Subcutaneous adipose tissue (tissue), 4 donors: ENCODE data around the gene C3orf85. TPM values are rescaled to one million over a fixed set of nuclear protein-coding genes. Genes with fewer than 3 reads are reported as not detected.

Experiments
- CTCF ChIP-seq: fragments of 450-650 bp; IDR thresholded peaks from one replicate; pipeline ENCODE4 v1.5.1; 2016; ENCODE audit warnings: low read depth, mild to moderate bottlenecking, control low read depth, antibody characterized with exemption, moderate library complexity
- total RNA-seq, 4 donors: library from RNA; depleted of rRNA; stranded (reverse); fragments of >200 nt; gene quantifications; one replicate each; pipeline ENCODE4 v1.1.0, GENCODE V29; 2016

Gene C3orf85
- total RNA-seq, 4 donors from 2014 or later, result not detected

- TF ChIP-seq CTCF, result no peak
Measured at GRCh38 chr3:109195815-109196214, 59.3 kb downstream of the C3orf85 start.

Other genes with a start within 250 kb of the C3orf85 start
- gene GUCA1C, start 182.8 kb upstream of the C3orf85 start, total RNA-seq, result not detected
- gene MORC1, start 18.6 kb upstream of the C3orf85 start, total RNA-seq, result under 1 TPM in 1 of 4 donors, not detected in 3; 0.17 TPM
- gene DPPA2, start 179.8 kb downstream of the C3orf85 start, total RNA-seq, result not detected
- gene DPPA4, start 200.8 kb downstream of the C3orf85 start, total RNA-seq, result not detected